Measurements from ENCODE around the gene STARD13. TPM values are rescaled to one million over a fixed set of nuclear protein-coding genes. Genes with fewer than 3 reads are reported as not detected.
A peak's percentile ranks its signal among the peaks of the same experiment; 100 is the strongest.

STARD13 gene
- total RNA-seq, 1 donor from 2014 or later = 61.0 TPM

- Histone ChIP-seq H3K4me1 (peaks cover 77% of the 10 kb centered on the region), H3K27me3 (ENCODE audit: low read depth) (no peaks in the 10 kb centered on the region), H3K9me3 (no peaks in the 10 kb centered on the region), H3K36me3 (no peaks in the 10 kb centered on the region), H3K27ac (peak overlapping the region; percentile 57), H3K4me3 (no peak overlapping the region)
- ATAC-seq (no peak), DNase-seq (no peak)
- intact Hi-C loops (cut with DNase I) = no loop called here
- TF ChIP-seq, protein P1, sequence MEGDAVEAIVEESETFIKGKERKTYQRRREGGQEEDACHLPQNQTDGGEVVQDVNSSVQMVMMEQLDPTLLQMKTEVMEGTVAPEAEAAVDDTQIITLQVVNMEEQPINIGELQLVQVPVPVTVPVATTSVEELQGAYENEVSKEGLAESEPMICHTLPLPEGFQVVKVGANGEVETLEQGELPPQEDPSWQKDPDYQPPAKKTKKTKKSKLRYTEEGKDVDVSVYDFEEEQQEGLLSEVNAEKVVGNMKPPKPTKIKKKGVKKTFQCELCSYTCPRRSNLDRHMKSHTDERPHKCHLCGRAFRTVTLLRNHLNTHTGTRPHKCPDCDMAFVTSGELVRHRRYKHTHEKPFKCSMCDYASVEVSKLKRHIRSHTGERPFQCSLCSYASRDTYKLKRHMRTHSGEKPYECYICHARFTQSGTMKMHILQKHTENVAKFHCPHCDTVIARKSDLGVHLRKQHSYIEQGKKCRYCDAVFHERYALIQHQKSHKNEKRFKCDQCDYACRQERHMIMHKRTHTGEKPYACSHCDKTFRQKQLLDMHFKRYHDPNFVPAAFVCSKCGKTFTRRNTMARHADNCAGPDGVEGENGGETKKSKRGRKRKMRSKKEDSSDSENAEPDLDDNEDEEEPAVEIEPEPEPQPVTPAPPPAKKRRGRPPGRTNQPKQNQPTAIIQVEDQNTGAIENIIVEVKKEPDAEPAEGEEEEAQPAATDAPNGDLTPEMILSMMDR (IDR thresholded peaks at IDR 0.05) = no peak
Observed at GRCh38 chr13:33271759-33272158, 13.8 kb downstream of the STARD13 start.

DNA sequence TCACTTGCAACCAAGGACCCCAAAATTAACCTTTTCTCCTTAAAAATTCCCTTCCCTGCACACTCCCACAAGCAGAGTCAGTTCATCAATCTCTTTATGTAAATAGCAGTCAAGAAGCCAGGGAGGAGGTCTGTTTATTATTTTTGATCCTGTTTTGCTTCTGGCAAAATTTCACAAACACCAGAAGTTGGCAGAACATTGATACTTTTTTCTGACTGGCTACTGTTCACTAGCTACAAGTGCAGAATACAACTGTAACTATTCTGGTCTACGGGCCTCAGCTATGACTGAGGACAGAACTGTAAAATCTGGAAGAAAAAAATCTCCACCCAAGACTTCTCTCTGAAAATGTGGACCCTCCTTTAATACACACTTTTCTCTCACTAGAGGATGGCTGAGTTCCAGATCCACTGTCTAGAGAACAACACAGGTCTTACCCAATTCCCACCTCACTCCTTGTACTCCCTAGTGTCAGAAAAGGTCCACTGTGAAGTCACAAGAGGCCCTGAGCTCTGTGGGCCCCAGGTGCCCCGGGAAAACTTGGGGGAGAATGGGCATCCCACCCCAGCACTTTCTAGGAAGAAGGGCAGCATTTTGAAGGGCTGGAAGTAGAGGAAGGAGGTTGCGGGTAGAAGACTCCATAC is 14.5 kb downstream of the STARD13 start:
- ATAC-seq (peak in 1 of 2 donors; percentile 25), DNase-seq (no peak)
- Histone ChIP-seq H3K27ac (peak overlapping the region; percentile 57), H3K4me1 (peaks cover 82% of the 10 kb centered on the region), H3K27me3 (ENCODE audit: low read depth) (no peaks in the 10 kb centered on the region), H3K36me3 (no peaks in the 10 kb centered on the region), H3K4me3 (no peak overlapping the region), H3K9me3 (no peaks in the 10 kb centered on the region)
- TF ChIP-seq, protein P1 (IDR thresholded peaks at IDR 0.05) = no peak
- intact Hi-C loops (cut with DNase I) = no loop called here

- Histone ChIP-seq H3K27me3 (ENCODE audit: low read depth) (no peaks in the 10 kb centered on the region), H3K27ac (no peak overlapping the region), H3K4me3 (no peak overlapping the region), H3K4me1 (peaks cover 84% of the 10 kb centered on the region), H3K36me3 (no peaks in the 10 kb centered on the region), H3K9me3 (no peaks in the 10 kb centered on the region)
- DNase-seq (no peak), ATAC-seq (no peak)
- TF ChIP-seq, protein P1 (IDR thresholded peaks at IDR 0.05) = no peak
- intact Hi-C loops (cut with DNase I) = no loop called here
Observed at GRCh38 chr13:33265607-33266006, 19.9 kb downstream of the STARD13 start.

- intact Hi-C loops (cut with DNase I) = no loop called here
- Histone ChIP-seq H3K4me1 (peaks cover 83% of the 10 kb centered on the region), H3K36me3 (no peaks in the 10 kb centered on the region), H3K27me3 (ENCODE audit: low read depth) (no peaks in the 10 kb centered on the region), H3K9me3 (no peaks in the 10 kb centered on the region), H3K4me3 (no peak overlapping the region), H3K27ac (no peak overlapping the region)
- DNase-seq = no peak
- no peak for ATAC-seq
- TF ChIP-seq, protein P1 (IDR thresholded peaks at IDR 0.05) = no peak
Observed at GRCh38 chr13:33265133-33265532, 20.4 kb downstream of the STARD13 start.

- peak; percentile 51 for ATAC-seq
- peaks cover 84% of the 10 kb centered on the region for H3K4me1 ChIP-seq
- no peak overlapping the region for H3K27ac ChIP-seq
- H3K9me3 ChIP-seq = no peaks in the 10 kb centered on the region
- no peaks in the 10 kb centered on the region for H3K27me3 ChIP-seq (ENCODE audit: low read depth)
- H3K36me3 ChIP-seq = no peaks in the 10 kb centered on the region
- intact Hi-C loops (cut with DNase I) = no loop called here
- no peak overlapping the region for H3K4me3 ChIP-seq
- no peak for DNase-seq
- TF ChIP-seq, protein P1 (IDR thresholded peaks at IDR 0.05) = no peak
Observed at GRCh38 chr13:33264620-33264978, 21.0 kb downstream of the STARD13 start.

All from lower lobe of right lung (tissue), 2 donors.